ENCODE results near the gene GAS2L3. TPM values are rescaled to one million over a fixed set of nuclear protein-coding genes. Genes with fewer than 3 reads are reported as not detected.

Gene GAS2L3
- 19.1 and 19.3 TPM in 2 replicates for total RNA-seq (2021; fragmentation: NEBNext Ultra II Directional; extraction: Animal tissue kit (Norgen Biotek cat#: 25700))
- polyA plus RNA-seq (2011; rRNA removed) = 1.6 and 2.1 TPM in 2 replicates
- polyA plus RNA-seq (2011; cell fraction: cytosol; rRNA removed) = 3.1 TPM
- 3.4 TPM for polyA plus RNA-seq (2011; cell fraction: nucleus; rRNA removed)
- 3.6 to 8.3 TPM (median 4.9 TPM) in 4 replicates for polyA plus RNA-seq (2012, experiment 1 of 2)
- polyA plus RNA-seq (2012, experiment 2 of 2) = 0.41 TPM
- polyA plus RNA-seq (2013, experiment 1 of 2) = 15.5 TPM
- 17.4 TPM for polyA plus RNA-seq (2013, experiment 2 of 2)
- 4.6 and 11.2 TPM in 2 replicates for polyA minus RNA-seq (2011; rRNA and poly(A)+ RNA removed)
- polyA minus RNA-seq (2011; cell fraction: cytosol; rRNA and poly(A)+ RNA removed) = 5.5 TPM
- polyA minus RNA-seq (2011; cell fraction: nucleus; rRNA and poly(A)+ RNA removed) = 39.2 TPM
- long read RNA-seq, experiment 1, partial matches to known transcripts = 0 of 5 reads
- long read RNA-seq, experiment 1, other reads (novel, unspliced or antisense) = 5 of 5 reads
- long read RNA-seq, experiment 2, partial matches to known transcripts = 0 of 5 reads
- long read RNA-seq, experiment 2, other reads (novel, unspliced or antisense) = 2 of 5 reads

DNA sequence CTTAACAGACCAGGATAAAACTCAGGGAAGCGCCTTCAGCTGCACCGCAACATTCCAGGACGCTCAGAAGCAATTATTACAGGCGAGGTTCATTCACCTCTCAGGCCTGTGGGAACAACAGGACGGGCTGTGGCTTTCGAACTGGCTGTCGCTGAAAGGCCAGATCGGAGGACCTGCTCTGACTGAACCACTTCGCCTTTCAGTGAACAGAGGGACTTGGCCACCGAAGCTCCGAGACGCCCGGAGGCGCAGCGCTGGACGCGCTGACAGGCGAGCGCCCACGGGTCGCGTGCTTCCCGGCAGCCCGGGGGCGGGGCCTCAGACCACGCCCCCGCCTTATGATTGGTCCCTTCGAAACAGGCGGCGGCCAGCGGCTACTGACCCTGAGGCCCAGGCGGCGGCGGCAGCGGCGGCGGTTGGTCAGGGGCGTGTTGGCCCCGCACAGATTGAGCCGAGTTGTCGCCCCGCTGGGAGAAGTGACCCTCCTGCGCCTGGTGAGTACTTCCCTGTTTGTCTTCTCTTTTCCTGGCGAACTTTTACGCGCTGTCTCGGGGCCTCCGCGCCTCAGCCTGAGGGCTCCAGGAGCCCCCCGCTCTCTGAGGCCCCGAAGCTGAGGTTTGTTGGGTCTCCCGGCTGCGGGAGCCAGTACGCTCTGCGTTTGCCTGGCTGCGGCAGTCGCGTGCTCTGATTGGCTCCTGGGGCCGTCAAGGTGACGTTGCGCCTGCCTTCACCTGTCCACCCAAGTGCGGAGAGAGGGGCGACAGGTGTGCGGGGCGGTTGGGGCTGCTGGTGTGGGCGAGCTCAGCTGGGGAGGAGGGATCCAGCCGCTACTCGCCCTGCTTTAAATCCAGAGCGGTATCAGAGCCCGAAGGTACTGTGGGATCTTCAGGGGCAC is at the start of gene GAS2L3:
Gene GAS2L3 (plus strand): TSS at position 393 of the 895 bp plus-strand sequence. CDS start 21,221 bp downstream, outside the sequence.
- Histone ChIP-seq H2BK5ac (ENCODE audit: low read depth, low read length) (peak within 1 kb of the TSS; percentile 72; the same call in 1 of the 2 replicates), H3K23ac (ENCODE audit: insufficient read length) (no peak within 1 kb of the TSS), H3K56ac (replicated peaks; ENCODE audit: insufficient read length, low read depth, low read length) (peak within 1 kb of the TSS; percentile 90), H3K9ac (replicated peaks in 1 of 4; ENCODE audit: extremely low read depth in 1 of 4, low read depth in 3 of 4, low read length in 3 of 4) (peak within 1 kb of the TSS in 3 of 4 experiments; percentile 44 to 69 (median 64); a peak in 4 of 7 replicates), H4K5ac (ENCODE audit: insufficient read length, low read depth, low read length) (peak within 1 kb of the TSS; percentile 81), H3K79me2 (ENCODE audit: control insufficient read depth in 1 of 2, insufficient read depth in 2 of 2, low read length in 2 of 2) (peaks cover 0 to 12% of the 10 kb centered on the region in 2 experiments; a peak in 1 of 4 replicates), H3K4me3 (ENCODE audit: extremely low read depth in 1 of 4, insufficient read depth in 2 of 4, low read depth in 3 of 4, low read length in 4 of 4) (peak within 1 kb of the TSS; percentile 44 to 84 (median 72)), H4K91ac (replicated peaks; ENCODE audit: insufficient read length, low read length) (peak within 1 kb of the TSS; percentile 91), H2AK5ac (ENCODE audit: low read depth, low read length) (no peak within 1 kb of the TSS), H3K14ac (ENCODE audit: insufficient read length) (no peak within 1 kb of the TSS), H3K36me3 (ENCODE audit: control insufficient read depth in 2 of 4, insufficient read depth in 4 of 4, low read length in 3 of 4) (no peaks in the 10 kb centered on the region), H3K4me1 (replicated peaks in 1 of 4; ENCODE audit: control insufficient read depth in 3 of 4, insufficient read depth in 4 of 4, low read length in 3 of 4) (peaks cover 0 to 3% (median 3%) of the 10 kb centered on the region in 4 experiments; a peak in 3 of 7 replicates), H3K4me2 (ENCODE audit: insufficient read depth in 1 of 2, low read depth in 2 of 2, low read length in 2 of 2) (peak within 1 kb of the TSS; percentile 93 to 97), H3K4ac (replicated peaks; ENCODE audit: insufficient read length, low read depth, low read length) (peak within 1 kb of the TSS; percentile 60), H2BK120ac (replicated peaks; ENCODE audit: low read depth, low read length) (no peak within 1 kb of the TSS), H4K20me1 (replicated peaks in 1 of 2; ENCODE audit: control insufficient read depth in 1 of 2, insufficient read depth in 2 of 2, low read length in 2 of 2) (no peaks in the 10 kb centered on the region), H3K27me3 (replicated peaks in 1 of 4; ENCODE audit: control insufficient read depth in 3 of 4, extremely low read depth in 1 of 4, insufficient read depth in 3 of 4, low read length in 3 of 4) (peaks cover 0 to 10% (median 6%) of the 10 kb centered on the region in 4 experiments; a peak in 4 of 7 replicates), H2AFZ (ENCODE audit: low read length) (peak within 1 kb of the TSS; percentile 99), H2BK12ac (ENCODE audit: low read depth, low read length) (peak within 1 kb of the TSS; percentile 50; the same call in 1 of the 2 replicates), H3K23me2 (ENCODE audit: low read depth, low read length) (peaks cover 12% of the 10 kb centered on the region), H3K27ac (ENCODE audit: low read depth, low read length) (no peak within 1 kb of the TSS), H3K79me1 (ENCODE audit: low read depth, low read length) (no peaks in the 10 kb centered on the region), H3K18ac (ENCODE audit: extremely low read depth, low read length) (peak within 1 kb of the TSS; percentile 95), H2BK20ac (ENCODE audit: low read length) (no peak within 1 kb of the TSS), H2BK15ac (ENCODE audit: low read length) (no peak within 1 kb of the TSS), H3K9me3 (ENCODE audit: insufficient read depth in 2 of 2, low read depth in 1 of 2, low read length in 1 of 2) (no peaks in the 10 kb centered on the region), H4K8ac (ENCODE audit: extremely low read depth, insufficient read depth, low read length) (peak within 1 kb of the TSS; percentile 93; the same call in 1 of the 2 replicates)
- WGBS, 2 experiments (ENCODE audit: extremely low coverage in 1 of 2, insufficient coverage in 1 of 2, insufficient read length in 1 of 2, insufficient replicate concordance in 2 of 2, low coverage in 1 of 2, low lambda C conversion rate in 2 of 2, missing lambda C conversion rate in 1 of 2) = 2% methylated on average over 46 of the region's 70 CpGs; no CpG with 5 or more reads in 1 of the 2 experiments
- no peak for FAIRE-seq
- DNase-seq (ENCODE audit: low read depth in 1 of 2, low spot score in 2 of 2) = peak; percentile 58 to 93
- ChIA-PET POLR2A (ENCODE audit: partially characterized antibody) (interaction anchor here (1.0 to 1.4 kb wide), 4 partner anchors 8 to 98 kb away, joined by 3 to 4 read pairs (median 3); no protein-coding TSS in a partner anchor), CTCF (ENCODE audit: partially characterized antibody) (interaction anchor here (0.5 to 2.3 kb wide), 7 partner anchors 19 to 419 kb away, joined by 3 to 8 read pairs (median 4); no protein-coding TSS in a partner anchor)
- TF ChIP-seq, protein P1, sequence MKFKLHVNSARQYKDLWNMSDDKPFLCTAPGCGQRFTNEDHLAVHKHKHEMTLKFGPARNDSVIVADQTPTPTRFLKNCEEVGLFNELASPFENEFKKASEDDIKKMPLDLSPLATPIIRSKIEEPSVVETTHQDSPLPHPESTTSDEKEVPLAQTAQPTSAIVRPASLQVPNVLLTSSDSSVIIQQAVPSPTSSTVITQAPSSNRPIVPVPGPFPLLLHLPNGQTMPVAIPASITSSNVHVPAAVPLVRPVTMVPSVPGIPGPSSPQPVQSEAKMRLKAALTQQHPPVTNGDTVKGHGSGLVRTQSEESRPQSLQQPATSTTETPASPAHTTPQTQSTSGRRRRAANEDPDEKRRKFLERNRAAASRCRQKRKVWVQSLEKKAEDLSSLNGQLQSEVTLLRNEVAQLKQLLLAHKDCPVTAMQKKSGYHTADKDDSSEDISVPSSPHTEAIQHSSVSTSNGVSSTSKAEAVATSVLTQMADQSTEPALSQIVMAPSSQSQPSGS (IDR thresholded peaks at IDR 0.05; ENCODE audit: low read length) = no peak
- TF ChIP-seq, protein P2, sequence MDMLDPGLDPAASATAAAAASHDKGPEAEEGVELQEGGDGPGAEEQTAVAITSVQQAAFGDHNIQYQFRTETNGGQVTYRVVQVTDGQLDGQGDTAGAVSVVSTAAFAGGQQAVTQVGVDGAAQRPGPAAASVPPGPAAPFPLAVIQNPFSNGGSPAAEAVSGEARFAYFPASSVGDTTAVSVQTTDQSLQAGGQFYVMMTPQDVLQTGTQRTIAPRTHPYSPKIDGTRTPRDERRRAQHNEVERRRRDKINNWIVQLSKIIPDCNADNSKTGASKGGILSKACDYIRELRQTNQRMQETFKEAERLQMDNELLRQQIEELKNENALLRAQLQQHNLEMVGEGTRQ (IDR thresholded peaks at IDR 0.05; ENCODE audit: low read length) = no peak
- TF ChIP-seq KDM1A (IDR thresholded peaks at IDR 0.05; ENCODE audit: borderline replicate concordance, low read length) = no peak
- TF ChIP-seq TBP (IDR thresholded peaks at IDR 0.05; ENCODE audit: low read depth, low read length) = no peak; the same call in 1 of the 2 replicates
